Bronchial smooth muscle cell (primary cell): ENCODE results near the gene NDUFS1. TPM values are rescaled to one million over a fixed set of nuclear protein-coding genes. Genes with fewer than 3 reads are reported as not detected.

Experiments
- total RNA-seq: library from RNA; depleted of rRNA; stranded (reverse); fragments of >200 nt; gene quantifications from 2 replicates; pipeline ENCODE4 v1.2.1, GENCODE V29; 2014

Gene NDUFS1
- total RNA-seq, result 101 and 123 TPM in 2 replicates

DNA sequence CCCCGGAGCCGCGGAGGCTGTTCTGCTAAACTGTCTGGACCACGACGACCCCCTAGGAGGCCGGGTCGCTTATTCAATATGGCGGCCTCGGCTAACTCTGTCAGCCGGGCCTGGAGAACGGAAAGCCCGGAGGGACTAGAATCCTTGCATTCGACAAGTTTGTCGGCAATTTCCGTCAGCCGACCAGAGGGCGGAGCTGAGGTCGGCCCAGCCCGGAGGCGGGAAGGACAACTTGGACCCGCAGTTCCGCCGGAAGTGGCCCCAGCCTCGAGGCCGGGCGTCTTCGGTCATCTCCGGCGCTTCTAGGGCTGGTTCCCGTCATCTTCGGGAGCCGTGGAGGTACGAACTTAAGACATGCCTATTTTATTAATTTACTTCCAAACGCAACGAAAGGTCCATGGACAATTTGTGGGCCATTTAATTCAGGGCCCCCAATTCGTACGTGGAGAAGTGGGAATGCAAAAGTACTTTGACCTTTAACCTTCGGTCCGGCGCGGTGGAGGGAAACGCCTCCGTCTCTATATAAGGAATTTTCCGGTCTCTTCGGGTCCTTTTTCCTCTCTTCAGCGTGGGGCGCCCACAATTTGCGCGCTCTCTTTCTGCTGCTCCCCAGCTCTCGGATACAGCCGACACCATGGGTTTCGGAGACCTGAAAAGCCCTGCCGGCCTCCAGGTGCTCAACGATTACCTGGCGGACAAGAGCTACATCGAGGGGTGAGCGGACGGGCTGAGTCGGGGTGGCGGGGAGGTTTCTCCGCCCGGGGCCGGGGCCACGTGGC, at the start of gene NDUFS1, which contains the start of gene EEF1B2:
NDUFS1 (minus strand) TSS at position 99 of the 779 bp plus-strand sequence. CDS start 5,766 bp downstream, outside the sequence.
EEF1B2 (plus strand) TSS at position 550 of the 779 bp plus-strand sequence; CDS start at position 635, 85 bp downstream.

DNA sequence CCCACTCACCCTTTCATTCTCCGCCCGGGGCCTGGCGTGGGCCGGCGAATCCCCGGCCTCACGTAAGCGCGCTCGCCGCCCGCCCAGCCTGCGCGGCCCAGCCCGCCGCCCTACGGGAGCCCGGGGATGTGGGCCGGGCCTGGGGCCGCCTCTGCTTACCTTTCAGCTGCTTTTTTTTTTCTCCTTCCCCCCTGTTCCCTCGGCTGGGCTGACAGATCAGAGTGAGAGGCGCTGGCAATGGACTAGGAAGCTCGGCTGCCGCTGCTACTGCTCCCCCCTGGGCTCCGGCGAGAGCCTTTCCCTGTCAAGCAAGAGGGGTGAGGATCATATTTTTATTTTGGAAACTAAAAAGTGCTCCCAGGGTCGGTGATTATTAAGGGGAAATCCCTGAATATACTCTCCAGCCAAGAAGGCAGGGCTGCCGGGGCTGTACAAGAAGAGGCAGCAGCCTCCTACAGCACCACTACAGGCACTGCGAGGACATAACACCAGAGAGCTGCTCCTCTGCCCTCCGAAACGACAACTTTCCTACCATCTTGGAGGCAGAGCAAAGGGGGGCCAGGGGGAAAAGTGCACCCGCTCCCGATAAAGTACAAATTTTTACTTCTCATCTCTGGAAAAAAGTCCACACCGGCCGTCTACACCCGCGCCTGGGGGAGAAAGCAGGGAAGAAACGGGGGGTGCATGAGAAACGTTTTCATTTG, 73.3 kb downstream of the NDUFS1 start, which contains the start of gene INO80D:
INO80D (minus strand) TSS at position 433 of the 704 bp plus-strand sequence. CDS start 23,158 bp downstream, outside the sequence.

Other genes starting within 250 kb of the NDUFS1 start
- gene INO80D, start 73.3 kb downstream of the NDUFS1 start, total RNA-seq, result 3.3 and 4.3 TPM in 2 replicates
- gene EEF1B2, start 451 bp upstream of the NDUFS1 start, total RNA-seq, result 720 and 1,143 TPM in 2 replicates
- 6.2 and 7.6 TPM in 2 replicates for gene ZDBF2, start 115.2 kb upstream of the NDUFS1 start, total RNA-seq